HG02623 (cell line): ENCODE measurements around the gene KANTR.
"Not testable (repeated sequence)": the region's sequence is repeated elsewhere in the genome, so short reads cannot be mapped to it uniquely, and the experiment has no call there.

Experiments used
- ATAC-seq: cut with Tn5 transposase; IDR thresholded peaks from one replicate; pipeline ENCODE4 v1.9.1; 2021; ENCODE audit warnings: moderate library complexity; ENCODE audit not compliant: unreplicated experiment

Gene KANTR

DNA sequence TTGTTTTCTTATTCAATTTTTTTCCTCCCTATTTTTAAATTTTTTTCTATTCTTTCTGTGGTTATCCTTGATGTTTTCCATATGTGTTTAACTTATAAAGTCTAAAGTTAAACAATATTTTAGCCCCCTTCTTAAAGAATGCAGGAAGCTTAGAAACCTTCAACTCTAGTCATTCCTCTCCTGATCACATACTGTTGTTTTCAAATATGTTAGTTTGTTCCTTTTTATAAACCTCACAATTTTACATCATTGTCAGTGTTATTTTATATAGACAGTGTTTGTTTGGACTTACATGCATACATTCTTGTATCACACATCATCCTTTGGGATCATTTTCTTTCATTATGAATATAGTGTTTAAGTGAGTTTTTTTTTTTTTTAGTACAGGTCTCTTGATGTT, 31.6 kb downstream of the KANTR start:
- ATAC-seq, result no peak

- no peak for ATAC-seq
Observed at GRCh38 chrX:53126377-53126776, 32.4 kb downstream of the KANTR start.

GRCh38 chrX:53128097-53128749, 34.3 kb downstream of the KANTR start:
- no peak for ATAC-seq

GRCh38 chrX:53133400-53133799, 39.5 kb downstream of the KANTR start:
- no peak for ATAC-seq

DNA sequence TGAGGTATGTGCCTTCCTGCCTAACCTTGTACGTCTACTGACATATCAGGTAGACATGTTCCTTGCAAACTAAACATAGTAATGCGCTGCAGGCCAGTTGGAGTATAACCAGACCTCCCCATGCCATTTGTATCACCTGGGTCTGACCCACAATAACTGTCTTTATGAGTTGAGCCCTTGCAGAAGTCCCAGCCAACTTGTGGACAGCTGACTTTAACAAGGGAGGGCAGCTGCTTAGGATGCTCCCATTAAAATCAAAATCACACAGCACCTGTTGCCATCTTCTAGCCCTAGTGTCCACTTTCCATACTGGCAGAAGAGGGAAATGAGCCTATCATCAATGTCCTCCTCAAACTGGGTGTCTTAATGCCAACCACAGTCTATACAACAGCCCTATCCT, 41.6 kb downstream of the KANTR start:
- no peak for ATAC-seq

DNA sequence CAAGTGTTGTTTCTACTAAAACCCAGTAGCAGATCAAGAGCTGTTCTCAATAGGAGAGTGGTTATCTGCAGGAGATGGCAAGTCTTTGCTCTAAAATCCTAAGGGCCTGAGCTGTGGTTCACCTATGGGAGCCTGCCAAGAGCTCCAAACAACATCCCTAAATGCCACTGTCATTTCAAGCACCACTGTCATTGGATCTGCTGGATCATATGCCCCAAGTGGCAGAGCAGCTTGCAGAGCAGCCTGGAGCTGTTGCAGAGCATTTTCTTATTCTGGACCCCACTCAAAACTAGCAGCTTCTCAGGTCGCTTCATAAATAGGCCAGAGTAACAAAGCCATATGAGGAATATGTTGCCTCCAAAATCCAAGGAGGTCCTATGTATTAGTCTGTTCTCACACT, 59.6 kb downstream of the KANTR start:
- no peak for ATAC-seq

- ATAC-seq, result no peak
Observed at GRCh38 chrX:53155512-53156206, 61.7 kb downstream of the KANTR start.

GRCh38 chrX:53156207-53156596, 62.3 kb downstream of the KANTR start:
- no peak for ATAC-seq

DNA sequence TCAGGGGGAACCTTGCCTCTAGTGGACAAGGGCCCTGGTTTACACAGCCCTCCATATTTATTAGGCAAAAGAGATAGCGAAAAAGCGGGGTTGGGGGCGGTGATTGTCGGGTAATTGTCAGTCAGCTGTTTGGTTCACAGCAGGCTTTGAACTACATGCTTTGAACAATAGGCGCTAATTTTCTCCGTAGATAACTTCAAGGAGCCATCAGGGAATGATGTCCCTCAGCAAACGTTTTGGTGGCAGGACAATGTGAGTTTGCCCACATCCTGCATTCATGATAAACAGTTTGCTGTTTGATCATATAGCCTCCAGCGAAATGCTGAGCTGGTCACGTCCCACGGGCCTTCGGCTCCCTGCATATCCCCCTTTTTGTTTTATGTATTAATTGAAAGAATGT, 65.2 kb downstream of the KANTR start:
- no peak for ATAC-seq

DNA sequence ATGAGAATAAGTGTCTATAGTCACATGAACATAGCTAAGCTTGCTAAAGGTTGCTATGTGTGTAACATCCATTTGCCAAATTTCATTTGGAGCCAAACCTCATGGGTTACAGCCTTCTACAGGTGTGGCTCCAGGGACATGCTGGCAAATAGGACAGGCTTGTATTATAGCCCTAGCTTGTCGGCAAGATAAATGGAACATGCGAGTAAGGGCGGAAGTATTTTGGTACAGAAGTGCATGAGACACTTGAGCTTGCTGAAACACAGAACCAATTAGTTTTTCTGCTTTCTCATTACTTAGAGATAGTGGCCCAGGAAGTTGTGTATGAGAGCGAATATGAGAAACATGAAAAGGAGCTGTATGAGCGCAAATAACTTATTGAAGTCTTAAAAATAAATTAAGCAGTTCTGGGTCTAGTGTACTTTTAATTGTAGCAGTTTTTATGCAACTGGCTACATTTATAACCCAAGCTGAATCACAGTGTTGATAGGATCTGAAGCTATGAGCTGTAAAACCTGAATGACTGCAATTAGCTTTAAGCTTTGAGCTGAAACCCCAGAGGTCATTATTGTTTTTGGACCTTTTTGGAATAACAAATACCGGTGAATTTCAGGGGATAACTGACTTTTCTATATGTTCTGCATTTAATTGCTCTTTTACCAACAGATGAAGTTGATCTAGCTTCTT, 66.5 kb downstream of the KANTR start:
- ATAC-seq, result no peak

DNA sequence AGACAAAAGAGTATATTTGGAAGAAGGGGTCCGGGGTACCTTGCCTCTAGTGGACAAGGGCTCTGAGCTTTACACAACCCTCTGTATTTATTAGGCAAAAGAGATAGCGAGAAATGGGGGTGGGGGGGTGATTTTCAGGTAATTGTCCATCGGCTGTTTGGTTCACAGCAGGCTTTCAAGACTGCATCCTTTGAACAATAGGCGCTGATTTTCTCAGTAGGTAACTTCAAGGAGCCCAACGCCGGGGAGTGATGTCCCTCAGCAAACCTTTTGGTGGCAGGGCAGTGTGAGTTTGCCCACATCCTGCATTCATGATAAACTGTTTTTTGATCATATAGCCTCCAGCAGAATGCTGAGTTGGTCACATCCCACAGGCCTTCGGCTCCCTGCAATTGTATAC, 69.5 kb downstream of the KANTR start:
- no peak for ATAC-seq

DNA sequence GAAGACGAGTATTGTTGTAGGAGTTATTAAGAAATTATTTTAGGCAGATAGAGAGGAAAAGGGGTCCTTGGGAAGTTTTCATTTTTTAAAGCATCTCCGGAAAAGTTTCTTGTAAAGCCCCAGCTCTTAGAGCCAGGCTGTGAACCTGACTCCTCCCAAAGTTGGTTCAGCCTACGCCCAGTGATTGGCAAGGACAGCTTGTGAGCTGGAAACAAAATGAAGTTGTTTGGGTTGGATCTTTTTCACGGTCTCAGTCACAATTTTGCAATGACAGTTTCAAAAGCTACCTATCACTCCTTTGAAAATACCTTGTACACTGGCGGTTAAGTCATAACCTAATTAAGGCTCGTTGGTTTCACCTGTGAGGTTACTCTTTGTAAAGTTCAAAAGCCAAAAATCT, 70.6 kb downstream of the KANTR start:
- ATAC-seq, result not testable (repeated sequence)

- no peak for ATAC-seq
Observed at GRCh38 chrX:53166103-53166502, 72.2 kb downstream of the KANTR start.

DNA sequence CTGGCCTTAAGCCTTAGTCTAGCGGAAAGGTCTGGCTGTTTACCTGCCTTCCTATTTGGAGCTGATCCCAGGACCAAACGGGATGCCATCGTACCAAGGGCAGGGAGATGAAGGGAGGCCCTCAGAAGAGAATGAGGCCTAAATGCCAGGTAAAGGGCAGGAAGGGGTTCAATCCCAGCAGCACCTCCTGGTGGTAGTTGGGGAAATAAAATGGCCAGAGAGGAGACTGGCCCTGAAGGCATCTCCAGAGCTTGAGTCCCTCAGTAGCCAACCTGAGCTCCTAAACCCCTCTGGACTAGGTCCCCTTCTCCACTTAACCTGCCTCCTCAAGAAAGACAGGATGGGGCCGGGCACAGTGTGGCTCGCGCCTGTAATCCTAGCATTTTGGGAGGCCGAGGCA, 77.4 kb downstream of the KANTR start:
- no peak for ATAC-seq
